Sigmoid colon (tissue), 4 donors: ENCODE measurements around the gene ATP2C1.

ENCODE experiments used
- POLR2AphosphoS5 ChIP-seq, 4 donors: sonication (generic); formaldehyde crosslinking; IDR thresholded peaks; one replicate each; pipeline ENCODE4 v1.6.1; 2017; ENCODE audit warnings: antibody characterized with exemption in 4 of 4
- TF ChIP-seq, protein P1 (sequence below), 4 experiments: fragments of 450-650 bp in 3 of 4; fragments of 200-600 bp in 1 of 4; IDR thresholded peaks; one replicate each; pipeline ENCODE4 v1.5.1; 2016 to 2019; ENCODE audit warnings: antibody characterized with exemption in 4 of 4, mild to moderate bottlenecking in 3 of 4, moderate library complexity in 2 of 4

DNA sequence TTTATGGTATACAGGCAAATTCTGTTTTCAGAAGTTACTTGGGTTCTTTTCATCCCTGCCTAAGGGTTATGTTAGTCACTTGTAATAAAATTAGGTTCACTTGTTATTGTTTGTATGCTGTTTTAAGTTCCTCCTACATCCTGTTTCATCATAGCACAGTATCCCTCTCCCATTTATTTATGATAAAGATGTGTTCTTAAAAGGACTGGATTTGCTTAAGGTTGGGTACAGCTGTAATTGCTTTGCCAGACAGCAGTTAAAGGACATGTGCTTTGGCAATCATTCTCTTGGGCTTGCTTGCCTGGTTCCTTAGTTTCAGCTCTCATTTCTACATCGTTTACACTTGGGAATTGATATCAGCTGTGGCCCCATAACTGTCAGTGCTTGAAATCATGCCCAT lies 11.7 kb downstream of the ATP2C1 start:
- TF ChIP-seq, protein P1, sequence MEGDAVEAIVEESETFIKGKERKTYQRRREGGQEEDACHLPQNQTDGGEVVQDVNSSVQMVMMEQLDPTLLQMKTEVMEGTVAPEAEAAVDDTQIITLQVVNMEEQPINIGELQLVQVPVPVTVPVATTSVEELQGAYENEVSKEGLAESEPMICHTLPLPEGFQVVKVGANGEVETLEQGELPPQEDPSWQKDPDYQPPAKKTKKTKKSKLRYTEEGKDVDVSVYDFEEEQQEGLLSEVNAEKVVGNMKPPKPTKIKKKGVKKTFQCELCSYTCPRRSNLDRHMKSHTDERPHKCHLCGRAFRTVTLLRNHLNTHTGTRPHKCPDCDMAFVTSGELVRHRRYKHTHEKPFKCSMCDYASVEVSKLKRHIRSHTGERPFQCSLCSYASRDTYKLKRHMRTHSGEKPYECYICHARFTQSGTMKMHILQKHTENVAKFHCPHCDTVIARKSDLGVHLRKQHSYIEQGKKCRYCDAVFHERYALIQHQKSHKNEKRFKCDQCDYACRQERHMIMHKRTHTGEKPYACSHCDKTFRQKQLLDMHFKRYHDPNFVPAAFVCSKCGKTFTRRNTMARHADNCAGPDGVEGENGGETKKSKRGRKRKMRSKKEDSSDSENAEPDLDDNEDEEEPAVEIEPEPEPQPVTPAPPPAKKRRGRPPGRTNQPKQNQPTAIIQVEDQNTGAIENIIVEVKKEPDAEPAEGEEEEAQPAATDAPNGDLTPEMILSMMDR (IDR thresholded peaks at IDR 0.05) = no peak
- TF ChIP-seq POLR2AphosphoS5 (IDR thresholded peaks at IDR 0.05) = no peak
